ENCODE measurements around the gene RBM44.

RBM44 gene

DNA sequence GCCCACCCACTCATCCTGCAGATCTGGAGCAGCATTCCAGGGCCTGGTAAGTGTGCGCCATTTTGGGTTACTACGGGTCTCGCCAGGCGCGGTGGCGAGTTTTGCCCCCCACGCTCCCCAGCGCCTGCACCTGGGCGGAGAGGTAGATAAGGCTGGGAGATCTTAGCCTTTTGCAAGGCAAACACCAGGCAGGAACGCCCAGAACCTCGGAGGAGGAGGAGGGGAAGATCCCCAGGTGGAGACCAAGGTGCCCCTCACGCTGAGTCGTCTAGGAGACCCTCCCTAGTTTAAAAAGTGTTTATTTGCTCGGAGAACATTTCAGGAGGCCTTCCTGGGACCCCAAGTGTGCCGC, 60.5 kb downstream of the RBM44 start:
- H3K4me1 ChIP-seq (ENCODE audit: insufficient read depth, low read length): peaks cover 32% of the 10 kb centered on the region
- no peaks in the 10 kb centered on the region for H3K36me3 ChIP-seq (ENCODE audit: insufficient read depth, low read length)
- H3K27ac ChIP-seq (ENCODE audit: low read depth, low read length): peak overlapping the region; percentile 93
- H3K4me3 ChIP-seq (ENCODE audit: low read depth in 1 of 2, low read length in 2 of 2): peak overlapping the region; percentile 41 to 60
- H3K9me3 ChIP-seq (ENCODE audit: low read length): no peaks in the 10 kb centered on the region
- H3K9ac ChIP-seq (ENCODE audit: low read length): peak overlapping the region; percentile 12
- no peaks in the 10 kb centered on the region for H3K27me3 ChIP-seq (ENCODE audit: control insufficient read depth in 1 of 2, insufficient read depth in 2 of 2, low read length in 2 of 2)

DNA sequence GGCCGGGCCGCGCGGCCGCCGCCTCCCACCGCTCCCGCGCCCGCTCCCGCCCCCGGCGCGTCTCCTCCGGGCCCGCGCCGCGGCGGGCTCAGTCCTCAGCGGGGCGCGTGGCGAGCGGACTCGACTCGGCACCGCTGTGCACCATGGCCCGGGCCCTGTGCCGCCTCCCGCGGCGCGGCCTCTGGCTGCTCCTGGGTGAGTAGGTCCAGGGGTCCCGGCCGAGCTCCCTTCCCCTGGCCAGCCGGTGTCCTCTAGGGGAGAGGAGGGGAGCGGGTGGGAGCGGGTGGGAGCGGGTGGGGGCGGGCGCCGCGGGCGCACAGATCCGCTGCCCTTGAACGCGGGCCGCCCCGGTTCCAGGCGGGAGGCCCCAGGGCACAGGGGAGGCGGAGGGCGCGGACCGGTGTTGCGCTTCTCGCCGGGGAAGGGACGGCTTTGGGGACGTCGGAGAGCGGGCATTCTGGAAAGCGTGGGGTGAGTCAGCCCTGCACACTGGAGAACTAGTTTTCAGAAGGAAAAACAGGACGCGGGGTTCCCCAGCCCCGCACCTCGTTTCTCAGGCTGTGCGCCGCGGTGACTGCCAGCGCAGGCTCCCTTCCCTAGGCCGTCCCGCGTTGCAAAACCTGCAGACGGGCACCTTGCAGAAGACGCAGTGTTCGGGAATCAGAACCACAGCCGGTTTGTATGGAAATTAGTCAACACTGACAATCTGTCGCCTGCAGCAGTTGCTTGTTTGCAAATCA, 61.1 kb downstream of the RBM44 start, which contains the start of gene RAMP1:
Gene RAMP1, plus strand, starts transcription at position 91 of the 740 bp plus-strand sequence. Its CDS starts 53 bp downstream, at position 144.
- H3K4me3 ChIP-seq (ENCODE audit: low read depth in 1 of 2, low read length in 2 of 2): peak within 1 kb of the TSS; percentile 67 to 71
- peak within 1 kb of the TSS; percentile 83 for H3K9ac ChIP-seq (ENCODE audit: low read length)
- peak within 1 kb of the TSS; percentile 93 for H3K27ac ChIP-seq (ENCODE audit: low read depth, low read length)
- H3K27me3 ChIP-seq (ENCODE audit: control insufficient read depth in 1 of 2, insufficient read depth in 2 of 2, low read length in 2 of 2): no peaks in the 10 kb centered on the region
- no peaks in the 10 kb centered on the region for H3K36me3 ChIP-seq (ENCODE audit: insufficient read depth, low read length)
- H3K4me1 ChIP-seq (ENCODE audit: insufficient read depth, low read length): peaks cover 38% of the 10 kb centered on the region
- no peaks in the 10 kb centered on the region for H3K9me3 ChIP-seq (ENCODE audit: low read length)

- H3K9me3 ChIP-seq (ENCODE audit: low read length): no peaks in the 10 kb centered on the region
- peak overlapping the region; percentile 67 to 71 for H3K4me3 ChIP-seq (ENCODE audit: low read depth in 1 of 2, low read length in 2 of 2)
- H3K27ac ChIP-seq (ENCODE audit: low read depth, low read length): peak overlapping the region; percentile 71
- peaks cover 45% of the 10 kb centered on the region for H3K4me1 ChIP-seq (ENCODE audit: insufficient read depth, low read length)
- no peaks in the 10 kb centered on the region for H3K36me3 ChIP-seq (ENCODE audit: insufficient read depth, low read length)
- H3K27me3 ChIP-seq (ENCODE audit: control insufficient read depth in 1 of 2, insufficient read depth in 2 of 2, low read length in 2 of 2): no peaks in the 10 kb centered on the region
- peak overlapping the region; percentile 83 for H3K9ac ChIP-seq (ENCODE audit: low read length)
Observed at GRCh38 chr2:237860273-237860935, 61.8 kb downstream of the RBM44 start.

GRCh38 chr2:237861875-237862527, 63.4 kb downstream of the RBM44 start:
- peaks cover under 1% of the 10 kb centered on the region for H3K36me3 ChIP-seq (ENCODE audit: insufficient read depth, low read length)
- H3K4me3 ChIP-seq (ENCODE audit: low read depth in 1 of 2, low read length in 2 of 2): no peak overlapping the region
- H3K9ac ChIP-seq (ENCODE audit: low read length): no peak overlapping the region
- peaks cover 60% of the 10 kb centered on the region for H3K4me1 ChIP-seq (ENCODE audit: insufficient read depth, low read length)
- H3K27ac ChIP-seq (ENCODE audit: low read depth, low read length): peak overlapping the region; percentile 83
- no peaks in the 10 kb centered on the region for H3K9me3 ChIP-seq (ENCODE audit: low read length)
- H3K27me3 ChIP-seq (ENCODE audit: control insufficient read depth in 1 of 2, insufficient read depth in 2 of 2, low read length in 2 of 2): no peaks in the 10 kb centered on the region

DNA sequence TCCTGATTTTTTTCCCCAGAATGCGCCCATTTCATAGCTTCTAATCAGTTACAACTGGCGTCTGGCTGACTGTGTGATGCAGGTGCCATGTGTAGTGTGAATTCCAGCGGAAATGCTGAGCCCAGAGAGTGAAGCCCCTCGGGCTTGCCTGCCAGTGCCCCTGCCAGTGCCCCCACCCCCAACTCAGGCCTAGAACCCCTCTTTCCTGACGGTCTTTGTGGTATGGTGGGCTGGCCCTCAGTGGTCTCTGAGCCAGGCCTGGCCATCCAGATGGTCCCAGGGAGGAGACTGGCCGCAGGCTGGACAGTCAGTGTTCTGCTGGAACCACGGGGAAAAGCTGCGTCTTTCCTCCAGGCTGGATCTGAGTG, 63.9 kb downstream of the RBM44 start:
- H3K4me1 ChIP-seq (ENCODE audit: insufficient read depth, low read length): peaks cover 65% of the 10 kb centered on the region
- peak overlapping the region; percentile 53 for H3K9ac ChIP-seq (ENCODE audit: low read length)
- peak overlapping the region; percentile 83 for H3K27ac ChIP-seq (ENCODE audit: low read depth, low read length)
- H3K9me3 ChIP-seq (ENCODE audit: low read length): no peaks in the 10 kb centered on the region
- H3K4me3 ChIP-seq (ENCODE audit: low read depth in 1 of 2, low read length in 2 of 2): peak overlapping the region in 1 of 2 donors; percentile 20
- no peaks in the 10 kb centered on the region for H3K27me3 ChIP-seq (ENCODE audit: control insufficient read depth in 1 of 2, insufficient read depth in 2 of 2, low read length in 2 of 2)
- H3K36me3 ChIP-seq (ENCODE audit: insufficient read depth, low read length): peaks cover 5% of the 10 kb centered on the region

DNA sequence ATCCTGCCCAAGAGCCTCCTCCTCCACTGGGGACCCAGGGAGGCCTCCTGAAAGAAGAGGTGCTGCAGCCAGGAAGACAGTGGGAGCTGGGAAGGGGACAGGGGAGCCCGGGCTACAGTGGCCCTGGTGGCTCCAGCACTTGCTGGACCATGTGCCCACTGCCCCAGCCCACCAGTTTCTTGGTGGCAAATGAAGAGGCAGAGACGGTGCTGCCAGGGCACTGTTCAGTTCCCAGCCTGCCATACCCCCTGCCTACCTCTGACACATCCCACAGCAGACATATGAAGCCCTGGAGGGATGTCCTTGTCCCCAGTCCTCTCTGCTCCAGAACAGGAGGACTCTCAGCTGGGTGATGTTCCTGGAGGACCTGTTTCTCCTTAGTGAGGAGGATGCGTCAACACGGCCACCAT, 64.5 kb downstream of the RBM44 start:
- H3K27ac ChIP-seq (ENCODE audit: low read depth, low read length): peak overlapping the region; percentile 83
- peaks cover 71% of the 10 kb centered on the region for H3K4me1 ChIP-seq (ENCODE audit: insufficient read depth, low read length)
- no peaks in the 10 kb centered on the region for H3K9me3 ChIP-seq (ENCODE audit: low read length)
- H3K27me3 ChIP-seq (ENCODE audit: control insufficient read depth in 1 of 2, insufficient read depth in 2 of 2, low read length in 2 of 2): no peaks in the 10 kb centered on the region
- H3K9ac ChIP-seq (ENCODE audit: low read length): peak overlapping the region; percentile 53
- peak overlapping the region in 1 of 2 donors; percentile 20 for H3K4me3 ChIP-seq (ENCODE audit: low read depth in 1 of 2, low read length in 2 of 2)
- H3K36me3 ChIP-seq (ENCODE audit: insufficient read depth, low read length): peaks cover 9% of the 10 kb centered on the region

GRCh38 chr2:237863689-237864443, 65.3 kb downstream of the RBM44 start:
- Histone ChIP-seq H3K27me3 (ENCODE audit: control insufficient read depth in 1 of 2, insufficient read depth in 2 of 2, low read length in 2 of 2) (no peaks in the 10 kb centered on the region), H3K36me3 (ENCODE audit: insufficient read depth, low read length) (peaks cover 9% of the 10 kb centered on the region), H3K4me1 (ENCODE audit: insufficient read depth, low read length) (peaks cover 74% of the 10 kb centered on the region), H3K4me3 (ENCODE audit: low read depth in 1 of 2, low read length in 2 of 2) (peak overlapping the region in 1 of 2 donors; percentile 45), H3K9ac (ENCODE audit: low read length) (peak overlapping the region; percentile 53), H3K27ac (ENCODE audit: low read depth, low read length) (peak overlapping the region; percentile 83), H3K9me3 (ENCODE audit: low read length) (no peaks in the 10 kb centered on the region)

DNA sequence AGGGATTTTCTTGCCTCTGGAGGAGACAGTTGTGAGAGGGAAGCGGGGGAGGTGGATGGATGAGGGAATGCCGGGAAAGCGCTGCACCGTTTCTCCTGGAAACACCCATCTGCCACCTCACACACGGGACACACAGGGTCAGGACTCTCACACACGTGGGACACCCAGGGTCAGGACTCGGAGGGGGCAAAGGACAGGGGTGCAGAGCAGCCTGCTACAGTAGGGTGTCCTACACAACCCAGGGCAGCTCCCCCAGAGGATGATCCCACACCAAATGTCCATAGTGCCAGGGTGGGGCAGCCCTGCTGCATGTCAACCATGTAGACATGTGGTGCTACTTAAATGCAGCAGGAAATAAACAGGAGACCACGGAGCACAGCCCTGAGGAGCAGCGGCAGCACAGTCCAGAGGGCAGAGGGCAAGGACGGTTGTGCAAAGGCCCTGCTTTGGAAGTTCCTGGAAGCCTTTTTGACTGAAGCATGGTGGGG, 65.9 kb downstream of the RBM44 start:
- H3K9ac ChIP-seq (ENCODE audit: low read length): peak overlapping the region; percentile 53
- peak overlapping the region in 1 of 2 donors; percentile 45 for H3K4me3 ChIP-seq (ENCODE audit: low read depth in 1 of 2, low read length in 2 of 2)

GRCh38 chr2:237864940-237865622, 66.5 kb downstream of the RBM44 start:
- H3K9ac ChIP-seq (ENCODE audit: low read length): peak overlapping the region; percentile 53
- peak overlapping the region in 1 of 2 donors; percentile 45 for H3K4me3 ChIP-seq (ENCODE audit: low read depth in 1 of 2, low read length in 2 of 2)
- peak overlapping the region; percentile 83 for H3K27ac ChIP-seq (ENCODE audit: low read depth, low read length)

More for the DNA sequence above, 65.9 kb downstream of the RBM44 start:
- Histone ChIP-seq H3K27ac (ENCODE audit: low read depth, low read length) (peak overlapping the region; percentile 83), H3K4me1 (ENCODE audit: insufficient read depth, low read length) (peaks cover 74% of the 10 kb centered on the region), H3K36me3 (ENCODE audit: insufficient read depth, low read length) (peaks cover 9% of the 10 kb centered on the region), H3K27me3 (ENCODE audit: control insufficient read depth in 1 of 2, insufficient read depth in 2 of 2, low read length in 2 of 2) (no peaks in the 10 kb centered on the region), H3K9me3 (ENCODE audit: low read length) (no peaks in the 10 kb centered on the region)

DNA sequence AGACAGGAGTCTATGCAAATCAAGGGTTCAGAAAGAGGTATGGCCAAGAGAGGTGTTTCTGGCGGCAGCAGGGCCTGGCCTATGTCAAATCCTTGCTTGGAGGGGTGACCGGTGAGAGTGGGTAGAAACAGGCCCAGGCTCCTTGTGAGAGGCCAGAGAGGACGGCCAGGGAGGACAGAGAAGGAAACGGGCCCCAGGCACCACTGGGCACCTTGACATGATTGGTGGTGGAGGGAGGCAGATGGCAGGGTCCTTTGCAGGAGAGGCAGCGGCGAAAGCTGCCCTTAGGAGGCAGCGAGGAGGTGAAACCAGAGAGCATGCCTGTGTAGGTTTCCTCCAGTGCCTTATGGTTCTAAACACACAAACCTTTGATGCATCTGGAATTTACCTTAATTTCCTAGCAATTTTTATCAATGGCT, 67.1 kb downstream of the RBM44 start:
- no peaks in the 10 kb centered on the region for H3K9me3 ChIP-seq (ENCODE audit: low read length)
- H3K4me3 ChIP-seq (ENCODE audit: low read depth in 1 of 2, low read length in 2 of 2): no peak overlapping the region
- peaks cover 85% of the 10 kb centered on the region for H3K4me1 ChIP-seq (ENCODE audit: insufficient read depth, low read length)
- H3K27me3 ChIP-seq (ENCODE audit: control insufficient read depth in 1 of 2, insufficient read depth in 2 of 2, low read length in 2 of 2): no peaks in the 10 kb centered on the region
- peak overlapping the region; percentile 83 for H3K27ac ChIP-seq (ENCODE audit: low read depth, low read length)
- peaks cover 9% of the 10 kb centered on the region for H3K36me3 ChIP-seq (ENCODE audit: insufficient read depth, low read length)
- peak overlapping the region; percentile 20 for H3K9ac ChIP-seq (ENCODE audit: low read length)

More at GRCh38 chr2:237864940-237865622, 66.5 kb downstream of the RBM44 start:
- peaks cover 79% of the 10 kb centered on the region for H3K4me1 ChIP-seq (ENCODE audit: insufficient read depth, low read length)
- H3K36me3 ChIP-seq (ENCODE audit: insufficient read depth, low read length): peaks cover 9% of the 10 kb centered on the region
- H3K27me3 ChIP-seq (ENCODE audit: control insufficient read depth in 1 of 2, insufficient read depth in 2 of 2, low read length in 2 of 2): no peaks in the 10 kb centered on the region
- no peaks in the 10 kb centered on the region for H3K9me3 ChIP-seq (ENCODE audit: low read length)

Measured in muscle layer of colon (tissue), 2 donors.